Natural killer cell treated with Interleukin-12 subunit alpha and Interleukin-12 subunit beta and Interleukin-15 and Interleukin-18, amount 100 ng/mL, for 72 hours (primary cell): ENCODE results near the gene GPR155. TPM values are rescaled to one million over a fixed set of nuclear protein-coding genes. Genes with fewer than 3 reads are reported as not detected.
"Not testable (repeated sequence)": the region's sequence is repeated elsewhere in the genome, so short reads cannot be mapped to it uniquely, and the experiment has no call there.

Experiments used
- ATAC-seq, 2 donors: fragments of 150-1000 bp; cut with Tn5 transposase in 1 of 2; sonication (Bioruptor Pico), chemical (Tn5 transposase) in 1 of 2; 2 replicates each; pipeline ENCODE4 v1.10.0; 2021
- DNase-seq: peaks from one replicate; pipeline ENCODE4 v3.0.0; 2022; ENCODE audit warnings: low spot score
- H3K27ac Mint-ChIP-seq, 2 donors: 1 replicate in 1 of 2; 2 replicates in 1 of 2; pipeline ENCODE4 v1.8.0; 2022; ENCODE audit warnings: mixed read lengths in 2 of 2, mild to moderate bottlenecking in 1 of 2, moderate library complexity in 1 of 2
- H3K27me3 Mint-ChIP-seq, 2 donors: 1 replicate in 1 of 2; 2 replicates in 1 of 2; pipeline ENCODE4 v1.8.0; 2022; ENCODE audit warnings: mixed read lengths in 2 of 2
- H3K36me3 Mint-ChIP-seq: one replicate; pipeline ENCODE4 v1.8.0; 2022; ENCODE audit warnings: mixed read lengths
- H3K4me1 Mint-ChIP-seq, 2 donors: 1 replicate in 1 of 2; 2 replicates in 1 of 2; pipeline ENCODE4 v1.8.0; 2022; ENCODE audit warnings: low read depth in 2 of 2, mixed read lengths in 2 of 2, mild to moderate bottlenecking in 1 of 2
- H3K4me3 Mint-ChIP-seq: one replicate; pipeline ENCODE4 v1.8.0; 2022; ENCODE audit warnings: mixed read lengths
- H3K9me3 Mint-ChIP-seq: 2 replicates; pipeline ENCODE4 v1.8.0; 2022; ENCODE audit warnings: mixed read lengths
- total RNA-seq, 2 donors: library from RNA; stranded (reverse); gene quantifications; one replicate each; pipeline ENCODE4 v1.2.3, GENCODE V29; 2022

GPR155 gene
- total RNA-seq, 2 donors from 2014 or later = 3.2 to 3.6 TPM

GRCh38 chr2:174485045-174485444, 1.8 kb downstream of the GPR155 start:
- H3K4me3 Mint-ChIP-seq = peak overlapping the region; percentile 58
- H3K27ac Mint-ChIP-seq = peak overlapping the region in 1 of 2 donors; percentile 77
- ATAC-seq, H3K36me3 Mint-ChIP-seq, H3K27me3 Mint-ChIP-seq, DNase-seq, H3K9me3 Mint-ChIP-seq: not testable (repeated sequence)
- peaks cover 21 to 24% of the 10 kb centered on the region in 2 donors for H3K4me1 Mint-ChIP-seq

GRCh38 chr2:174484573-174484972, 2.3 kb downstream of the GPR155 start:
- DNase-seq = no peak
- Mint-ChIP-seq H3K36me3 (no peaks in the 10 kb centered on the region), H3K9me3 (no peaks in the 10 kb centered on the region), H3K4me1 (peaks cover 16 to 20% of the 10 kb centered on the region in 2 donors), H3K27me3 (no peaks in the 10 kb centered on the region), H3K4me3 (peak overlapping the region; percentile 58), H3K27ac (peak overlapping the region in 1 of 2 donors; percentile 77)
- no peak for ATAC-seq

GRCh38 chr2:174482854-174483253, 4.0 kb downstream of the GPR155 start:
- H3K36me3 Mint-ChIP-seq = no peaks in the 10 kb centered on the region
- ATAC-seq (no peak), DNase-seq (no peak)
- no peaks in the 10 kb centered on the region for H3K9me3 Mint-ChIP-seq
- no peak overlapping the region for H3K4me3 Mint-ChIP-seq
- peaks cover 9 to 10% of the 10 kb centered on the region in 2 donors for H3K4me1 Mint-ChIP-seq
- H3K27ac Mint-ChIP-seq = no peak overlapping the region
- no peaks in the 10 kb centered on the region for H3K27me3 Mint-ChIP-seq

- Mint-ChIP-seq H3K4me1 (no peaks in the 10 kb centered on the region), H3K27me3 (peaks cover 0 to 2% of the 10 kb centered on the region in 2 donors), H3K27ac (no peak overlapping the region), H3K4me3 (no peak overlapping the region), H3K36me3 (no peaks in the 10 kb centered on the region), H3K9me3 (no peaks in the 10 kb centered on the region)
- DNase-seq = no peak
- no peak for ATAC-seq
Measured at GRCh38 chr2:174477759-174478158, 9.1 kb downstream of the GPR155 start.

GRCh38 chr2:174473796-174474195, 13.0 kb downstream of the GPR155 start:
- H3K27me3 Mint-ChIP-seq = peaks cover 0 to 2% of the 10 kb centered on the region in 2 donors
- H3K36me3 Mint-ChIP-seq = no peaks in the 10 kb centered on the region
- no peak for ATAC-seq
- H3K9me3 Mint-ChIP-seq = no peaks in the 10 kb centered on the region
- no peaks in the 10 kb centered on the region for H3K4me1 Mint-ChIP-seq
- H3K27ac Mint-ChIP-seq = no peak overlapping the region
- DNase-seq = no peak
- no peak overlapping the region for H3K4me3 Mint-ChIP-seq

GRCh38 chr2:174465327-174465726, 21.5 kb downstream of the GPR155 start:
- H3K4me1 Mint-ChIP-seq = no peaks in the 10 kb centered on the region
- no peak overlapping the region for H3K4me3 Mint-ChIP-seq
- no peaks in the 10 kb centered on the region for H3K36me3 Mint-ChIP-seq
- no peak for ATAC-seq
- no peaks in the 10 kb centered on the region for H3K9me3 Mint-ChIP-seq
- no peak overlapping the region for H3K27ac Mint-ChIP-seq
- H3K27me3 Mint-ChIP-seq = no peaks in the 10 kb centered on the region
- no peak for DNase-seq

GRCh38 chr2:174461221-174461620, 25.6 kb downstream of the GPR155 start:
- no peak for DNase-seq
- no peaks in the 10 kb centered on the region for H3K27me3 Mint-ChIP-seq
- no peaks in the 10 kb centered on the region for H3K4me1 Mint-ChIP-seq
- no peaks in the 10 kb centered on the region for H3K9me3 Mint-ChIP-seq
- no peak overlapping the region for H3K4me3 Mint-ChIP-seq
- no peak for ATAC-seq
- no peak overlapping the region for H3K27ac Mint-ChIP-seq
- H3K36me3 Mint-ChIP-seq = no peaks in the 10 kb centered on the region

GRCh38 chr2:174454566-174454965, 32.3 kb downstream of the GPR155 start:
- Mint-ChIP-seq H3K27me3 (no peaks in the 10 kb centered on the region), H3K4me3 (no peak overlapping the region), H3K9me3 (no peaks in the 10 kb centered on the region), H3K4me1 (no peaks in the 10 kb centered on the region), H3K27ac (no peak overlapping the region), H3K36me3 (no peaks in the 10 kb centered on the region)
- DNase-seq = no peak
- no peak for ATAC-seq

GRCh38 chr2:174450021-174450816, 36.6 kb downstream of the GPR155 start:
- ATAC-seq (no peak), DNase-seq (no peak)

GRCh38 chr2:174449033-174449432, 37.8 kb downstream of the GPR155 start:
- DNase-seq (no peak), ATAC-seq (no peak)
- H3K36me3 Mint-ChIP-seq = peaks cover 5% of the 10 kb centered on the region
- no peak overlapping the region for H3K4me3 Mint-ChIP-seq
- H3K4me1 Mint-ChIP-seq = no peaks in the 10 kb centered on the region
- no peaks in the 10 kb centered on the region for H3K27me3 Mint-ChIP-seq
- H3K9me3 Mint-ChIP-seq = no peaks in the 10 kb centered on the region
- H3K27ac Mint-ChIP-seq = no peak overlapping the region

More at GRCh38 chr2:174450021-174450816, 36.6 kb downstream of the GPR155 start:
- H3K27me3 Mint-ChIP-seq = no peaks in the 10 kb centered on the region
- peaks cover 5% of the 10 kb centered on the region for H3K36me3 Mint-ChIP-seq
- H3K27ac Mint-ChIP-seq = no peak overlapping the region
- H3K4me1 Mint-ChIP-seq = no peaks in the 10 kb centered on the region
- no peaks in the 10 kb centered on the region for H3K9me3 Mint-ChIP-seq
- no peak overlapping the region for H3K4me3 Mint-ChIP-seq

GRCh38 chr2:174446531-174446930, 40.3 kb downstream of the GPR155 start:
- Mint-ChIP-seq H3K4me3 (no peak overlapping the region), H3K9me3 (no peaks in the 10 kb centered on the region), H3K27me3 (no peaks in the 10 kb centered on the region), H3K4me1 (no peaks in the 10 kb centered on the region), H3K36me3 (peaks cover 5% of the 10 kb centered on the region), H3K27ac (no peak overlapping the region)
- ATAC-seq (no peak), DNase-seq (no peak)

- ATAC-seq (no peak), DNase-seq (no peak)
- Mint-ChIP-seq H3K27me3 (no peaks in the 10 kb centered on the region), H3K4me1 (no peaks in the 10 kb centered on the region), H3K4me3 (no peak overlapping the region), H3K27ac (no peak overlapping the region), H3K36me3 (peaks cover 5% of the 10 kb centered on the region), H3K9me3 (no peaks in the 10 kb centered on the region)
Measured at GRCh38 chr2:174445248-174445647, 41.6 kb downstream of the GPR155 start.

- peaks cover 5% of the 10 kb centered on the region for H3K36me3 Mint-ChIP-seq
- H3K4me3 Mint-ChIP-seq = no peak overlapping the region
- H3K4me1 Mint-ChIP-seq = no peaks in the 10 kb centered on the region
- no peaks in the 10 kb centered on the region for H3K27me3 Mint-ChIP-seq
- ATAC-seq (no peak), DNase-seq (no peak)
- no peak overlapping the region for H3K27ac Mint-ChIP-seq
- H3K9me3 Mint-ChIP-seq = no peaks in the 10 kb centered on the region
Measured at GRCh38 chr2:174444761-174445160, 42.1 kb downstream of the GPR155 start.

- no peak overlapping the region for H3K4me3 Mint-ChIP-seq
- ATAC-seq (no peak), DNase-seq (no peak)
- no peak overlapping the region for H3K27ac Mint-ChIP-seq
- H3K9me3 Mint-ChIP-seq = no peaks in the 10 kb centered on the region
- no peaks in the 10 kb centered on the region for H3K27me3 Mint-ChIP-seq
- H3K4me1 Mint-ChIP-seq = no peaks in the 10 kb centered on the region
- H3K36me3 Mint-ChIP-seq = no peaks in the 10 kb centered on the region
Measured at GRCh38 chr2:174442546-174443510, 44.0 kb downstream of the GPR155 start.
